ENCODE results near the gene TDRD3.

DNA sequence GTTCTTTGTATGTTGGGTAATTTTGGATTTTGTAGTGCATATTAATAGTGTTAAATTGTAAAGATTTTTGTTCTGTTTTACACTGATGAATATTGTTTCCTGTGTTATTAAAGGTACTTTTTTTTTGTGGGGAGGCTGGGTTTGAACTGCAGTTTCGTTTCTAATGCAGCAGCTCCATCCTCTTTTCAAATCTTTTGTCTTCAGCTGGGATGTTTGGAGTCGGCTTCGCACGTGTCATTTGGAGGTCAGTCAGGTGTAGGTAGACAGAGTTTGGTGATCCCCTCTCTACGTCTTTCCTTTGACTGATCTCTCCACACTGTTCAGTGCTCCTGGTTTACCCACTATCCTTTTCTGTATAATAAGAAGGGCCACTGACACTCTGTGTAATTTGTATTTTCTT is 30.3 kb downstream of the TDRD3 start:
- TF ChIP-seq, protein P1, sequence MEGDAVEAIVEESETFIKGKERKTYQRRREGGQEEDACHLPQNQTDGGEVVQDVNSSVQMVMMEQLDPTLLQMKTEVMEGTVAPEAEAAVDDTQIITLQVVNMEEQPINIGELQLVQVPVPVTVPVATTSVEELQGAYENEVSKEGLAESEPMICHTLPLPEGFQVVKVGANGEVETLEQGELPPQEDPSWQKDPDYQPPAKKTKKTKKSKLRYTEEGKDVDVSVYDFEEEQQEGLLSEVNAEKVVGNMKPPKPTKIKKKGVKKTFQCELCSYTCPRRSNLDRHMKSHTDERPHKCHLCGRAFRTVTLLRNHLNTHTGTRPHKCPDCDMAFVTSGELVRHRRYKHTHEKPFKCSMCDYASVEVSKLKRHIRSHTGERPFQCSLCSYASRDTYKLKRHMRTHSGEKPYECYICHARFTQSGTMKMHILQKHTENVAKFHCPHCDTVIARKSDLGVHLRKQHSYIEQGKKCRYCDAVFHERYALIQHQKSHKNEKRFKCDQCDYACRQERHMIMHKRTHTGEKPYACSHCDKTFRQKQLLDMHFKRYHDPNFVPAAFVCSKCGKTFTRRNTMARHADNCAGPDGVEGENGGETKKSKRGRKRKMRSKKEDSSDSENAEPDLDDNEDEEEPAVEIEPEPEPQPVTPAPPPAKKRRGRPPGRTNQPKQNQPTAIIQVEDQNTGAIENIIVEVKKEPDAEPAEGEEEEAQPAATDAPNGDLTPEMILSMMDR (IDR thresholded peaks at IDR 0.05): no peak
- no peak for TF ChIP-seq POLR2AphosphoS5 (IDR thresholded peaks at IDR 0.05)
- no peak for TF ChIP-seq EP300 (IDR thresholded peaks at IDR 0.05)
- no peak for TF ChIP-seq POLR2A (IDR thresholded peaks at IDR 0.05)
